Fibroblast of lung (primary cell): ENCODE results near the gene WEE1. TPM values are rescaled to one million over a fixed set of nuclear protein-coding genes. Genes with fewer than 3 reads are reported as not detected.
"Not testable (repeated sequence)": the region's sequence is repeated elsewhere in the genome, so short reads cannot be mapped to it uniquely, and the experiment has no call there.

Experiments used
- DNase-seq, 2 donors: peaks; one replicate each; pipeline versions ENCODE4 v3.0.0 to v3.0.0-alpha.2; 2010; ENCODE audit warnings: low read depth in 2 of 2
- H2AFZ ChIP-seq: 2 replicates; pipeline ENCODE4 v1.5.1; 2012; ENCODE audit warnings: low read length, control low read depth, inconsistent platforms
- H3K27ac ChIP-seq: 2 replicates; pipeline ENCODE4 v1.5.1; 2011; ENCODE audit warnings: low read length, control low read depth; ENCODE audit not compliant: insufficient read depth
- H3K27me3 ChIP-seq: 2 replicates; pipeline ENCODE4 v1.5.1; 2011; ENCODE audit warnings: mild to moderate bottlenecking, low read length; ENCODE audit not compliant: control insufficient read depth, insufficient read depth
- H3K36me3 ChIP-seq: 2 replicates; pipeline ENCODE4 v1.5.1; 2011; ENCODE audit warnings: low read length; ENCODE audit not compliant: control insufficient read depth, insufficient read depth
- H3K4me1 ChIP-seq: 2 replicates; pipeline ENCODE4 v1.5.1; 2011; ENCODE audit warnings: low read length; ENCODE audit not compliant: control insufficient read depth, insufficient read depth; ENCODE audit errors: extremely low read depth
- H3K4me2 ChIP-seq: 2 replicates; pipeline ENCODE4 v1.5.1; 2011; ENCODE audit warnings: low read length, control low read depth; ENCODE audit not compliant: insufficient read depth; ENCODE audit errors: extremely low read depth
- H3K4me3 ChIP-seq, 4 experiments: fragments of 200-600 bp in 1 of 4; sonication (generic) in 1 of 4; replicated peaks in 1 of 4; 2 replicates each; pipeline ENCODE4 v1.5.1; 2011 to 2016; ENCODE audit warnings: low read length in 4 of 4, low read depth in 3 of 4, mild to moderate bottlenecking in 3 of 4, control low read depth in 2 of 4, inconsistent platforms in 1 of 4, mixed read lengths in 1 of 4; ENCODE audit not compliant: insufficient read depth in 1 of 4; ENCODE audit errors: control extremely low read depth in 1 of 4
- H3K79me2 ChIP-seq: 2 replicates; pipeline ENCODE4 v1.5.1; 2012; ENCODE audit warnings: mild to moderate bottlenecking, low read length, inconsistent platforms; ENCODE audit not compliant: control insufficient read depth, insufficient read depth
- H3K9ac ChIP-seq: 2 replicates; pipeline ENCODE4 v1.5.1; 2011; ENCODE audit warnings: mild to moderate bottlenecking, low read length, control low read depth; ENCODE audit not compliant: insufficient read depth
- H3K9me3 ChIP-seq: 2 replicates; pipeline ENCODE4 v1.5.1; 2012; ENCODE audit warnings: low read depth, low read length; ENCODE audit not compliant: control insufficient read depth, insufficient read depth
- H4K20me1 ChIP-seq: 2 replicates; pipeline ENCODE4 v1.5.1; 2011; ENCODE audit warnings: low read length; ENCODE audit not compliant: control insufficient read depth, insufficient read depth; ENCODE audit errors: extremely low read depth
- EZH2 ChIP-seq: IDR thresholded peaks from 2 replicates; pipeline ENCODE4 v1.5.1; 2012; ENCODE audit warnings: low read length, control low read depth, mild to moderate bottlenecking; ENCODE audit errors: missing control alignments
- polyA plus RNA-seq, 2 donors: library from polyadenylated mRNA; depleted of rRNA in 1 of 2; stranded (reverse) in 1 of 2; unstranded in 1 of 2; fragments of >200 nt; gene quantifications; 2 replicates each; pipeline ENCODE4 v1.2.1, GENCODE V29; 2011 to 2012; ENCODE audit warnings: missing spikeins in 1 of 2
- total RNA-seq: library from RNA; depleted of rRNA; stranded (reverse); fragments of >200 nt; gene quantifications from 2 replicates; pipeline ENCODE4 v1.2.1, GENCODE V29; 2014
- TF ChIP-seq, protein P1 (sequence below), 2 donors: IDR thresholded peaks in 1 of 2; conservative IDR thresholded peaks in 1 of 2; 1 replicate in 1 of 2; 2 replicates in 1 of 2; pipeline ENCODE4 v1.5.1; 2011 to 2012; ENCODE audit warnings: low read length in 2 of 2, control low read depth in 1 of 2, inconsistent platforms in 1 of 2, low read depth in 1 of 2, mild to moderate bottlenecking in 1 of 2

WEE1 gene
- total and polyA plus RNA-seq, 2 donors (not counting 1 experiment from before 2014, with no cell fraction given) = 55.2 to 77.5 TPM

DNA sequence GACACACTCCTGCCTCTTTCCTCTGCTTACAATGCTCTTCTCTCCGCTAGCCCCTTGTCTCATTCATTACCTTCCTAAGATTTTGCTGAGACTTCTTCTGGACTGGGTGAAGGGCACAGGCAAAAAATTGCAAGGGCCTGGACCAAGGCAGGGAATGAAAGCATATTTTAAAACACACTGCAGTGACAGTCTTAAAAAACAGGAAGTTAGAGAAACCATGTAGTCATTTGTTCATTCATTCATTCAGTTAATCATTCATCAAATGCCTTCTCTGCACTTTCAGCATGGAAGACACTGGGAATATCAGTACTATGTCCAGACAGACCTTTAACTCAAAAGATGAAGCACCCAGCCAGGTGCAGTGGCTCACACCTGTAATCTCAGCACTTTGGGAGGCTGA, 45.5 kb downstream of the WEE1 start:
- Histone ChIP-seq H4K20me1 (no peaks in the 10 kb centered on the region), H3K4me2 (no peak overlapping the region), H3K27me3 (no peaks in the 10 kb centered on the region), H3K4me1 (peaks cover 19% of the 10 kb centered on the region), H3K79me2 (no peaks in the 10 kb centered on the region), H3K4me3 (no peak overlapping the region), H3K27ac (no peak overlapping the region), H3K9ac (no peak overlapping the region), H3K9me3 (no peaks in the 10 kb centered on the region), H3K36me3 (no peaks in the 10 kb centered on the region), H2AFZ (no peak overlapping the region)
- TF ChIP-seq, protein P1, sequence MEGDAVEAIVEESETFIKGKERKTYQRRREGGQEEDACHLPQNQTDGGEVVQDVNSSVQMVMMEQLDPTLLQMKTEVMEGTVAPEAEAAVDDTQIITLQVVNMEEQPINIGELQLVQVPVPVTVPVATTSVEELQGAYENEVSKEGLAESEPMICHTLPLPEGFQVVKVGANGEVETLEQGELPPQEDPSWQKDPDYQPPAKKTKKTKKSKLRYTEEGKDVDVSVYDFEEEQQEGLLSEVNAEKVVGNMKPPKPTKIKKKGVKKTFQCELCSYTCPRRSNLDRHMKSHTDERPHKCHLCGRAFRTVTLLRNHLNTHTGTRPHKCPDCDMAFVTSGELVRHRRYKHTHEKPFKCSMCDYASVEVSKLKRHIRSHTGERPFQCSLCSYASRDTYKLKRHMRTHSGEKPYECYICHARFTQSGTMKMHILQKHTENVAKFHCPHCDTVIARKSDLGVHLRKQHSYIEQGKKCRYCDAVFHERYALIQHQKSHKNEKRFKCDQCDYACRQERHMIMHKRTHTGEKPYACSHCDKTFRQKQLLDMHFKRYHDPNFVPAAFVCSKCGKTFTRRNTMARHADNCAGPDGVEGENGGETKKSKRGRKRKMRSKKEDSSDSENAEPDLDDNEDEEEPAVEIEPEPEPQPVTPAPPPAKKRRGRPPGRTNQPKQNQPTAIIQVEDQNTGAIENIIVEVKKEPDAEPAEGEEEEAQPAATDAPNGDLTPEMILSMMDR (conservative IDR thresholded peaks at IDR 0.05 in 1 of 2, IDR thresholded peaks at IDR 0.05 in 1 of 2; ENCODE audit: low read depth in 1 of 2, low read length in 2 of 2) = no peak
- TF ChIP-seq EZH2 = no peak
- no peak for DNase-seq

DNA sequence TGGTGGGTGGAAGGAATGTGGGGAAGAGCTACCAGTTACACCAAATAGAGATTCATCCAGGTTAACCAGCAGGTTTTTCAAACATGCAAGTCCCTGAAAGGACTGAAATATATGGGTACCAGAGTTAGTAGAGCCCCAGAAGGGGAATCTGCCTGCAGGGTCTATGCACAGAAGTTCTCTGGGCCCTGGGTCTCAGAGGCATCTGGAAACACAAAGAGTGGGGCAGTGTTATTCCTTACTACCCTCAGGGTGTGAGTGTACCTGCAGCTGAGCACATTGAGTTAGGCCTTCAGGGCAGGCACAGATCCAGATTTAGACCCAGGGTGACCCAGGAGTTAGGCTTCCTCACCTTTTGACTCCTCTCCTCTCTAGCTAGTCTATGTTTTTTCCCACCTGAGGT, 46.5 kb downstream of the WEE1 start:
- Histone ChIP-seq H3K79me2 (no peaks in the 10 kb centered on the region), H3K4me3 (no peak overlapping the region), H3K27ac (no peak overlapping the region), H4K20me1 (no peaks in the 10 kb centered on the region), H3K4me1 (peaks cover 12% of the 10 kb centered on the region), H3K36me3 (no peaks in the 10 kb centered on the region), H3K27me3 (no peaks in the 10 kb centered on the region), H2AFZ (no peak overlapping the region), H3K9me3 (no peaks in the 10 kb centered on the region), H3K4me2 (no peak overlapping the region), H3K9ac (no peak overlapping the region)
- TF ChIP-seq EZH2 = no peak
- TF ChIP-seq, protein P1 (conservative IDR thresholded peaks at IDR 0.05 in 1 of 2, IDR thresholded peaks at IDR 0.05 in 1 of 2; ENCODE audit: low read depth in 1 of 2, low read length in 2 of 2) = no peak
- no peak for DNase-seq

DNA sequence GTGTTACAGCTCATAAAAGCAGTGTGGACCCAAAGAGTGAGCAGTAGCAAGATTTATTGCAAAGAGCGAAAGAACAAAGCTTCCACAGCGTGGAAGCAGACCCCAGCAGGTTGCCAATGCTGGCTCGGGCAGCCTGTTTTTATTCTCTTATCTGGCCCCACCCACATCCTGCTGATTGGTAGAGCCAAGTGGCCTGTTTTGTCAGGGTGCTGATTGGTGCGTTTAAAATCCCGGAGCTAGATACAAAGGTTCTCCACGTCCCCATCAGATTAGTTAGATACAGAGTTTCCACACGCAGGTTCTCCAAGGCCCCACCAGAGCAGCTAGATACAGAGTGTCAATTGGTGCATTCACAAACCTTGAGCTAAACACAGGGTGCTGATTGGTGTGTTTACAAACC, 48.9 kb downstream of the WEE1 start:
- not testable (repeated sequence) for H3K27me3 ChIP-seq, H3K36me3 ChIP-seq, H3K27ac ChIP-seq, H3K9ac ChIP-seq, H4K20me1 ChIP-seq, H2AFZ ChIP-seq, H3K4me1 ChIP-seq, DNase-seq, H3K4me2 ChIP-seq, H3K4me3 ChIP-seq, H3K79me2 ChIP-seq, H3K9me3 ChIP-seq

DNA sequence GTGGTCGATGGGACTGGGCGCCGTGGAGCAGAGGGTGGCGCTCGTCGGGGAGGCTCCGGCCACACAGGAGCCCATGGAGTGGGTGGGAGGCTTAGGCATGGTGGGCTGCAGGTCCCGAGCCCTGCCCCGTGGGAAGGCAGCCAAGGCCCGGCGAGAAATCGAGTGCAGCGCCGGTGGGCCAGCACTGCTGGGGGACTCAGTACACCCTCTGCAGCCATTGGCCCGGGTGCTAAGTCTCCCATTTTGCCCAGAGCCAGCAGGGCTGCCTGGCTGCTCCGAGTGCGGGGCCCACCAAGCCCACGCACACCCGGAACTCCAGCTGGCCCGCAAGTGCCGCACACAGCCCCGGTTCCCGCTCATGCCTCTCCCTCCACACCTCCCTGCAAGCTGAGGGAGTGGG, 49.6 kb downstream of the WEE1 start:
- not testable (repeated sequence) for H3K4me1 ChIP-seq, H3K27ac ChIP-seq, H3K36me3 ChIP-seq, H3K9ac ChIP-seq, H3K4me2 ChIP-seq, H3K9me3 ChIP-seq, H4K20me1 ChIP-seq, H3K27me3 ChIP-seq, DNase-seq, H3K79me2 ChIP-seq, H2AFZ ChIP-seq, H3K4me3 ChIP-seq
